Astrocyte (in vitro differentiated cells and primary cell): ENCODE measurements around the gene ADCY3. TPM values are rescaled to one million over a fixed set of nuclear protein-coding genes. Genes with fewer than 3 reads are reported as not detected.

Experiments
- DNase-seq: peaks from one replicate; pipeline ENCODE4 v3.0.0-alpha.2; 2010; ENCODE audit warnings: low read depth
- FAIRE-seq: peaks from 2 replicates; lab custom pipeline; 2011; peaks lifted over from hg19 to GRCh38; lab: Jason Lieb, UNC
- H2AFZ ChIP-seq: 2 replicates; pipeline ENCODE4 v1.6.0; 2012; ENCODE audit warnings: low read depth, low read length, inconsistent platforms
- H3K27ac ChIP-seq: 2 replicates; pipeline ENCODE4 v1.5.1; 2011; ENCODE audit warnings: low read depth, low read length, inconsistent platforms
- H3K27me3 ChIP-seq: 2 replicates; pipeline ENCODE4 v1.6.0; 2011; ENCODE audit warnings: low read length, inconsistent platforms; ENCODE audit not compliant: insufficient read depth
- H3K36me3 ChIP-seq: 2 replicates; pipeline ENCODE4 v1.5.1; 2011; ENCODE audit warnings: low read length, inconsistent platforms; ENCODE audit not compliant: insufficient read depth
- H3K4me1 ChIP-seq: 2 replicates; pipeline ENCODE4 v1.5.1; 2011; ENCODE audit warnings: low read length, inconsistent platforms; ENCODE audit not compliant: insufficient read depth
- H3K4me2 ChIP-seq: 2 replicates; pipeline ENCODE4 v1.6.0; 2012; ENCODE audit warnings: low read length, inconsistent platforms
- H3K4me3 ChIP-seq: 2 replicates; pipeline ENCODE4 v1.5.1; 2011; ENCODE audit warnings: low read depth, mild to moderate bottlenecking, low read length, inconsistent platforms; ENCODE audit not compliant: insufficient read depth
- H3K79me2 ChIP-seq: 2 replicates; pipeline ENCODE4 v1.6.0; 2012; ENCODE audit warnings: mild to moderate bottlenecking, low read length, inconsistent platforms; ENCODE audit not compliant: insufficient read depth
- H3K9ac ChIP-seq: 2 replicates; pipeline ENCODE4 v1.6.0; 2012; ENCODE audit warnings: mild to moderate bottlenecking, low read length, inconsistent platforms
- H3K9me3 ChIP-seq: 2 replicates; pipeline ENCODE4 v1.5.1; 2012; ENCODE audit warnings: low read depth, mild to moderate bottlenecking, low read length, inconsistent platforms; ENCODE audit not compliant: insufficient read depth
- H4K20me1 ChIP-seq: 2 replicates; pipeline ENCODE4 v1.6.0; 2012; ENCODE audit warnings: low read length, inconsistent platforms; ENCODE audit not compliant: insufficient read depth
- H3K27ac Mint-ChIP-seq: one replicate; pipeline ENCODE4 v1.8.0; 2021; ENCODE audit warnings: mild to moderate bottlenecking, mixed read lengths; ENCODE audit not compliant: unreplicated experiment
- H3K27me3 Mint-ChIP-seq: one replicate; pipeline ENCODE4 v1.8.0; 2021; ENCODE audit warnings: low read depth, mixed read lengths; ENCODE audit not compliant: unreplicated experiment
- H3K36me3 Mint-ChIP-seq: one replicate; pipeline ENCODE4 v1.8.0; 2021; ENCODE audit warnings: low read depth, mixed read lengths; ENCODE audit not compliant: unreplicated experiment
- H3K4me1 Mint-ChIP-seq: one replicate; pipeline ENCODE4 v1.8.0; 2021; ENCODE audit warnings: low read depth, mixed read lengths; ENCODE audit not compliant: unreplicated experiment
- H3K4me3 Mint-ChIP-seq: one replicate; pipeline ENCODE4 v1.8.0; 2021; ENCODE audit warnings: mild to moderate bottlenecking, moderate library complexity, mixed read lengths; ENCODE audit not compliant: unreplicated experiment
- H3K9me3 Mint-ChIP-seq: one replicate; pipeline ENCODE4 v1.8.0; 2021; ENCODE audit warnings: mild to moderate bottlenecking, mixed read lengths; ENCODE audit not compliant: unreplicated experiment
- CTCF ChIP-seq: IDR thresholded peaks from 2 replicates; pipeline ENCODE4 v1.5.1; 2011; ENCODE audit warnings: low read depth, mild to moderate bottlenecking, inconsistent platforms, low read length, moderate library complexity; ENCODE audit not compliant: insufficient read depth
- EZH2 ChIP-seq: IDR thresholded peaks from 2 replicates; pipeline ENCODE4 v1.6.1; 2012; ENCODE audit warnings: mild to moderate bottlenecking, low read length, inconsistent platforms; ENCODE audit not compliant: insufficient read depth
- total RNA-seq: library from RNA; stranded (reverse); gene quantifications from 2 replicates; pipeline ENCODE4 v1.2.1, GENCODE V29; 2021

Gene ADCY3
- total RNA-seq, 1 donor from 2014 or later = 12.5 TPM

GRCh38 chr2:24852431-24853020, 67.5 kb downstream of the ADCY3 start:
- peaks cover 7% of the 10 kb centered on the region for H3K36me3 Mint-ChIP-seq

DNA sequence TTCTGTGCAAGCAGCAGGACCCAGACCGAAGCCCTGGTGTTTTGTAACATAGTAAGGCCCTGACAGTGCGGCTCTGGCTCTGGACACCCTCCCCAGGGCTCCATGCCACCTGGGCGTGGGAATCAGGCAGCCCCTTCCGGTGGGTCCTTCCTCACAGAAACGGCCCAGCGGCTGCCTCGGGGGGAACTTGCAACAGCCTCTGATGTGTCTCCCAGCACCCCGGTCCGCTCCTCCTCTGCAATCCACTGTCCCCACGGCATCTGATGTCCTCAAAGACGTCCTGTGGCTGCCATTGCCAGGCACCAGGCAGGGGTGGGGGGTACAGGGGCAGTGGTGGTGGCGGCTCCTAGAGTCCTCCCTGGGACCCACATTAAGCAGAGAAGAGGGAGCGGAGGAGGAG, 68.0 kb downstream of the ADCY3 start:
- Histone ChIP-seq H3K4me1 (peaks cover 7% of the 10 kb centered on the region), H3K9ac (no peak overlapping the region), H2AFZ (no peak overlapping the region), H3K27me3 (no peaks in the 10 kb centered on the region), H3K79me2 (no peaks in the 10 kb centered on the region), H3K4me2 (no peak overlapping the region), H3K9me3 (no peaks in the 10 kb centered on the region), H3K27ac (no peak overlapping the region), H3K4me3 (no peak overlapping the region), H3K36me3 (no peaks in the 10 kb centered on the region), H4K20me1 (no peaks in the 10 kb centered on the region)
- no peak for DNase-seq
- H3K27me3 Mint-ChIP-seq = no peaks in the 10 kb centered on the region
- FAIRE-seq = no peak
- H3K27ac Mint-ChIP-seq = no peak overlapping the region
- peaks cover 4% of the 10 kb centered on the region for H3K9me3 Mint-ChIP-seq
- no peak overlapping the region for H3K4me3 Mint-ChIP-seq
- H3K36me3 Mint-ChIP-seq = peaks cover 12% of the 10 kb centered on the region
- TF ChIP-seq EZH2 (no peak), CTCF (no peak)
- peaks cover 16% of the 10 kb centered on the region for H3K4me1 Mint-ChIP-seq

More at GRCh38 chr2:24852431-24853020, 67.5 kb downstream of the ADCY3 start:
- Histone ChIP-seq H3K27ac (no peak overlapping the region), H2AFZ (no peak overlapping the region), H3K9ac (no peak overlapping the region), H3K4me1 (peaks cover 7% of the 10 kb centered on the region), H3K27me3 (no peaks in the 10 kb centered on the region), H3K9me3 (no peaks in the 10 kb centered on the region), H3K79me2 (no peaks in the 10 kb centered on the region), H4K20me1 (no peaks in the 10 kb centered on the region), H3K4me2 (no peak overlapping the region), H3K4me3 (no peak overlapping the region), H3K36me3 (no peaks in the 10 kb centered on the region)
- FAIRE-seq (no peak), DNase-seq (no peak)
- Mint-ChIP-seq H3K4me3 (no peak overlapping the region), H3K27me3 (no peaks in the 10 kb centered on the region), H3K27ac (no peak overlapping the region), H3K9me3 (peaks cover under 1% of the 10 kb centered on the region), H3K4me1 (peaks cover 16% of the 10 kb centered on the region)
- TF ChIP-seq CTCF = no peak
- TF ChIP-seq EZH2 = no peak

GRCh38 chr2:24850944-24851343, 69.1 kb downstream of the ADCY3 start:
- Histone ChIP-seq H3K4me3 (no peak overlapping the region), H3K9me3 (no peaks in the 10 kb centered on the region), H3K4me1 (peaks cover 6% of the 10 kb centered on the region), H3K36me3 (no peaks in the 10 kb centered on the region), H3K27ac (no peak overlapping the region), H2AFZ (no peak overlapping the region), H3K79me2 (no peaks in the 10 kb centered on the region), H3K27me3 (no peaks in the 10 kb centered on the region), H3K4me2 (no peak overlapping the region), H3K9ac (no peak overlapping the region), H4K20me1 (no peaks in the 10 kb centered on the region)
- peaks cover 9% of the 10 kb centered on the region for H3K9me3 Mint-ChIP-seq
- H3K4me3 Mint-ChIP-seq = no peak overlapping the region
- H3K36me3 Mint-ChIP-seq = peaks cover 12% of the 10 kb centered on the region
- no peak for DNase-seq
- peaks cover 7% of the 10 kb centered on the region for H3K4me1 Mint-ChIP-seq
- FAIRE-seq = no peak
- no peak overlapping the region for H3K27ac Mint-ChIP-seq
- TF ChIP-seq EZH2 = no peak
- no peak for TF ChIP-seq CTCF
- no peaks in the 10 kb centered on the region for H3K27me3 Mint-ChIP-seq
